Left lung (tissue), 10 donors: Measurements from ENCODE around the gene USP53. TPM values are rescaled to one million over a fixed set of nuclear protein-coding genes. Genes with fewer than 3 reads are reported as not detected.

Source experiments
- ATAC-seq: fragments of 200-7000 bp; cut with Tn5 transposase; one replicate; pipeline ENCODE4 v1.9.1; 2020; ENCODE audit warnings: moderate library complexity
- DNase-seq, 4 donors: peaks; one replicate each; pipeline ENCODE4 v3.0.0-alpha.2; 2013 to 2020
- H3K27ac ChIP-seq, 2 donors: fragments of 200-600 bp; sonication (generic) in 1 of 2; one replicate each; pipeline versions ENCODE4 v1.5.0 to v1.8.0; 2020 to 2021
- H3K27me3 ChIP-seq, 2 donors: fragments of 200-600 bp; sonication (generic) in 1 of 2; one replicate each; pipeline versions ENCODE4 v1.5.0 to v1.8.0; 2020 to 2021
- H3K36me3 ChIP-seq, 2 donors: fragments of 200-600 bp; sonication (generic) in 1 of 2; one replicate each; pipeline versions ENCODE4 v1.5.0 to v1.8.0; 2020 to 2021
- H3K4me1 ChIP-seq, 2 donors: fragments of 200-600 bp; one replicate each; pipeline ENCODE4 v1.8.0; 2021
- H3K4me3 ChIP-seq, 2 donors: fragments of 200-600 bp; sonication (generic) in 1 of 2; one replicate each; pipeline versions ENCODE4 v1.5.0 to v1.8.0; 2020 to 2021; ENCODE audit warnings: mild to moderate bottlenecking in 1 of 2
- H3K9me3 ChIP-seq, 2 donors: fragments of 200-600 bp; sonication (generic) in 1 of 2; one replicate each; pipeline versions ENCODE4 v1.5.0 to v1.8.0; 2020 to 2021
- intact Hi-C, 2 donors: fragments of 100-400 bp; cut with DNase I; formaldehyde crosslinking; loops; one replicate each; pipeline versions ENCODE4 v1.11.2 to v1.14.2; 2022
- polyA plus RNA-seq, 6 donors: library from polyadenylated mRNA; unstranded; fragments of 120-200 nt; gene quantifications; one replicate each; pipeline ENCODE4 v1.2.1, GENCODE V29; 2013; ENCODE audit not compliant: insufficient read length in 6 of 6
- total RNA-seq, 2 donors: library from RNA; stranded (reverse); fragmentation: NEBNext Ultra II Directional; extraction: Animal tissue kit (Norgen Biotek cat#: 25700); gene quantifications; one replicate each; pipeline ENCODE4 v1.2.1, GENCODE V29; 2021
- TF ChIP-seq, protein P1 (sequence below), 2 donors: fragments of 200-600 bp; sonication (generic) in 1 of 2; IDR thresholded peaks; one replicate each; pipeline versions ENCODE4 v1.5.0 to v1.8.0; 2021; ENCODE audit warnings: antibody characterized with exemption in 2 of 2
- donor health status: DM: no; HTN: yes; CAD: no.
- donor health status: DM: no; HTN: no; CAD: no.

The USP53 gene
- total and polyA plus RNA-seq, 8 donors, result 25.4 to 51.5 (median 30.6) TPM

DNA sequence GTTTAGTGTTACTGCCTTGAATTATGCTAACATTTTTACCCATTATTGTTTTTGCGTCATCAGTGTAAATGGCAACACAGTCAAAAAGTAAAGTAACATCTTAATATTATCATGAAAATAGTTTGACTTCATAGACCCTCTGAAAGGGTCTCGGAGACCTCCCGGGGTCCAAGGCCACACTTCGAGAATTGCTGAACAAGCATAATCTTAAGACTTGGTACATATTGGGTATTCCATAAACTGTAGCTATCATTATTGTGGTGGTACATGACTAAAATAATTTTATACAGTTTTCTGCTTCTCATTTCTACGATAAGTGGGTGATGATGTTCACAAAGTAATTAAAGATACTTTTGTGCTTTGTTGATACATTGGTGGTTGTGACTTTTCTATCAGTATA, 76.8 kb downstream of the USP53 start:
- peaks cover 0 to 10% of the 10 kb centered on the region in 2 donors for H3K36me3 ChIP-seq
- H3K9me3 ChIP-seq, result no peaks in the 10 kb centered on the region
- intact Hi-C loops, result no loop called here
- no peak overlapping the region for H3K4me3 ChIP-seq
- ATAC-seq (no peak), DNase-seq (no peak)
- H3K27ac ChIP-seq, result no peak overlapping the region
- no peaks in the 10 kb centered on the region for H3K27me3 ChIP-seq
- peaks cover 3 to 13% of the 10 kb centered on the region in 2 donors for H3K4me1 ChIP-seq
- TF ChIP-seq, protein P1, sequence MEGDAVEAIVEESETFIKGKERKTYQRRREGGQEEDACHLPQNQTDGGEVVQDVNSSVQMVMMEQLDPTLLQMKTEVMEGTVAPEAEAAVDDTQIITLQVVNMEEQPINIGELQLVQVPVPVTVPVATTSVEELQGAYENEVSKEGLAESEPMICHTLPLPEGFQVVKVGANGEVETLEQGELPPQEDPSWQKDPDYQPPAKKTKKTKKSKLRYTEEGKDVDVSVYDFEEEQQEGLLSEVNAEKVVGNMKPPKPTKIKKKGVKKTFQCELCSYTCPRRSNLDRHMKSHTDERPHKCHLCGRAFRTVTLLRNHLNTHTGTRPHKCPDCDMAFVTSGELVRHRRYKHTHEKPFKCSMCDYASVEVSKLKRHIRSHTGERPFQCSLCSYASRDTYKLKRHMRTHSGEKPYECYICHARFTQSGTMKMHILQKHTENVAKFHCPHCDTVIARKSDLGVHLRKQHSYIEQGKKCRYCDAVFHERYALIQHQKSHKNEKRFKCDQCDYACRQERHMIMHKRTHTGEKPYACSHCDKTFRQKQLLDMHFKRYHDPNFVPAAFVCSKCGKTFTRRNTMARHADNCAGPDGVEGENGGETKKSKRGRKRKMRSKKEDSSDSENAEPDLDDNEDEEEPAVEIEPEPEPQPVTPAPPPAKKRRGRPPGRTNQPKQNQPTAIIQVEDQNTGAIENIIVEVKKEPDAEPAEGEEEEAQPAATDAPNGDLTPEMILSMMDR (IDR thresholded peaks at IDR 0.05), result no peak

DNA sequence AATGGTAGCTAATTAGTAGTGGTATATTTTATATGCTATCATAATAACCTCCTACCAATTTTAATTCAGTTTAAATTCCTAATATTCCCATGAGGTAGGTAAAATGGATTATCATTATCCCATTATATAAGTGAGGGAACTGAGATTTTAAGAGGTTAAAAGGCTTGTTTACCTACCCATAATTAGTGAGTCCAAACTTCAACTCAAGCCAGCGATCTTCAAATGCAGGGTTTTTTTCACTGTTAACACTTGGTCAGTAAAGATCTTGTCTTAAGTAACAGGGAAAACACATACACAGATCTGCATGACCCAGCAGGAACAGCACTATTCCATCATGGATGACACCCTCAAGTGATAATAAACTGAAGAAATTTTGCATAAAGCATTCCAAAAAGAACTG, 78.1 kb downstream of the USP53 start:
- Histone ChIP-seq H3K4me1 (peaks cover 3 to 5% of the 10 kb centered on the region in 2 donors), H3K27me3 (no peaks in the 10 kb centered on the region), H3K36me3 (peaks cover 0 to 11% of the 10 kb centered on the region in 2 donors), H3K9me3 (no peaks in the 10 kb centered on the region), H3K4me3 (no peak overlapping the region), H3K27ac (no peak overlapping the region)
- intact Hi-C loops, result no loop called here
- TF ChIP-seq, protein P1 (IDR thresholded peaks at IDR 0.05), result no peak
- DNase-seq, result no peak
- no peak for ATAC-seq

DNA sequence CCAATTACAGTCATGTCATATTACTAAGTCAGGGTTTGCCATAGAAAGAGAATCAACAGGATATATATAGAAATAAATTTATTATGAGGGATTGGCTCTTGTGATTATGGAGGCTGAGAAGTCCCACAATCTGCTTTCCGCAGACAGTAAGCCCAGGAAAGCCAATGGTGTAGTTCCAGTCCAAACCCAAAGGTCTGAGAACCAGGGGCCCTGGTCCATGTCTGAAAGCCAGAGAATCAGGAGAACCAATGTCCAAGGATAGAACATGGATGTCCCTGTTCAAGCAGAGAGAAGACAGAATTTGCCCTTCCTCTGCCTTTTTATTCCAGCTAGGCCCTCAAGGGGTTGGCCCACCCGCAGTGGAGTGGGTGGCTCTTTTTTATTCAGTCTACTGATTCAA, 83.8 kb downstream of the USP53 start:
- intact Hi-C loops, result no loop called here
- TF ChIP-seq, protein P1 (IDR thresholded peaks at IDR 0.05), result no peak
- no peaks in the 10 kb centered on the region for H3K27me3 ChIP-seq
- peaks cover 0 to 25% of the 10 kb centered on the region in 2 donors for H3K4me1 ChIP-seq
- H3K27ac ChIP-seq, result no peak overlapping the region
- H3K9me3 ChIP-seq, result no peaks in the 10 kb centered on the region
- H3K4me3 ChIP-seq, result no peak overlapping the region
- H3K36me3 ChIP-seq, result peaks cover 0 to 38% of the 10 kb centered on the region in 2 donors
- ATAC-seq (no peak), DNase-seq (no peak)

DNA sequence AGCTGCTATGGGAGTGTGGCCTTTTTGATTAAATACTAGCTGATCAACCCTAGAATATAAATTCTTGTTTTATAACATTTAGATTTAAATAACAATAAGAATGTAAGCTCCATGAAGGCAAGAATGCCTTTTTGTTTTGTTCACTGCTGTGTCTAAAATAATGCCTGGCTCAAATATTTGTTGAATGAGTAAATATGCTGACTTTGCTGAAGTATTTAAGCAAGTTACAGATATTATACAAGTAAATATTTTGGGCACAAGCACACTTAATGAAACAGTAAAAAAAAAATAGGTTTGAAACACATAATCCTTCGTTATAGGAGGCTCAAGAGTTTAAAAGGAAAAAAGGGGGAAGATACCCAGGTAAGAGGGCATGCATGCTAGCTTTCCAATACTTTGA, 85.3 kb downstream of the USP53 start:
- intact Hi-C loops, result no loop called here
- Histone ChIP-seq H3K4me3 (peak overlapping the region in 1 of 2 donors; percentile 58), H3K9me3 (no peaks in the 10 kb centered on the region), H3K27ac (no peak overlapping the region), H3K36me3 (peaks cover 0 to 31% of the 10 kb centered on the region in 2 donors), H3K27me3 (no peaks in the 10 kb centered on the region), H3K4me1 (peaks cover 0 to 25% of the 10 kb centered on the region in 2 donors)
- ATAC-seq (no peak), DNase-seq (no peak)
- TF ChIP-seq, protein P1 (IDR thresholded peaks at IDR 0.05), result no peak

DNA sequence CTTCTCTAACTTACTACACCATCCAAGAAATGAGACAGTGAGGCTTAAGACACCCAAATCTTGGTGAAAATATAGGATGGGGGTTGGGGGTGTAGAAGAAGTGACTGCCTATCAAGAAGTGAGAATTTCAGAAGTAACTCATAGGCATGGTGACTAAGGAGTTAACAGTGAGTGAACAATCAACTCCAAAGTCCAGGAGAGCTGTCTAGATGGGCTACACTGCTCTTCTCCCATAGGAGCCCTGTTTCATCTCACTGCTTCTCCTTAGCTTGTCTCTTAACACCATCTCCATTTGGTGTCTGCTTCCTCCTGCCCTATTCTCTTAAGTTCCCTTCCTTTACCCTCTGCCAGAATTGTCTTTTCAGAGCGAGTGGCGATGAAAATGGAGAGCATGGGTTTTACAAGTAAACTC, 86.8 kb downstream of the USP53 start:
- H3K4me3 ChIP-seq, result peak overlapping the region; percentile 58 to 68
- no peaks in the 10 kb centered on the region for H3K9me3 ChIP-seq
- peak overlapping the region; percentile 91 to 97 for H3K27ac ChIP-seq
- peaks cover 0 to 25% of the 10 kb centered on the region in 2 donors for H3K4me1 ChIP-seq
- DNase-seq (peak in 1 of 4 donors; percentile 13), ATAC-seq (peak; percentile 6)
- peaks cover 0 to 28% of the 10 kb centered on the region in 2 donors for H3K36me3 ChIP-seq
- intact Hi-C loops, result no loop called here
- H3K27me3 ChIP-seq, result no peaks in the 10 kb centered on the region
- TF ChIP-seq, protein P1 (IDR thresholded peaks at IDR 0.05), result no peak
